Type B pancreatic cell (in vitro differentiated cells): ENCODE results near the gene WDR59. TPM values are rescaled to one million over a fixed set of nuclear protein-coding genes. Genes with fewer than 3 reads are reported as not detected.
A peak's percentile ranks its signal among the peaks of the same experiment; 100 is the strongest.
"Not testable (repeated sequence)": the region's sequence is repeated elsewhere in the genome, so short reads cannot be mapped to it uniquely, and the experiment has no call there.

Source experiments
- DNase-seq: peaks from one replicate; pipeline ENCODE4 v3.0.0; 2021; ENCODE audit warnings: mixed read lengths; ENCODE audit not compliant: unreplicated experiment; ENCODE audit errors: extremely low spot score
- H3K27ac Mint-ChIP-seq: 2 replicates; pipeline ENCODE4 v1.8.0; 2021; ENCODE audit warnings: mild to moderate bottlenecking, mixed read lengths
- H3K27me3 Mint-ChIP-seq: 2 replicates; pipeline ENCODE4 v1.8.0; 2021; ENCODE audit warnings: mixed read lengths
- H3K36me3 Mint-ChIP-seq: 2 replicates; pipeline ENCODE4 v1.8.0; 2021; ENCODE audit warnings: mixed read lengths
- H3K4me1 Mint-ChIP-seq: one replicate; pipeline ENCODE4 v1.8.0; 2021; ENCODE audit warnings: mixed read lengths; ENCODE audit not compliant: unreplicated experiment
- H3K4me3 Mint-ChIP-seq: 2 replicates; pipeline ENCODE4 v1.8.0; 2021; ENCODE audit warnings: mild to moderate bottlenecking, mixed read lengths
- H3K9me3 Mint-ChIP-seq: 2 replicates; pipeline ENCODE4 v1.8.0; 2021; ENCODE audit warnings: mixed read lengths
- total RNA-seq: library from RNA; stranded (reverse); gene quantifications from 2 replicates; pipeline ENCODE4 v1.2.1, GENCODE V29; 2021; ENCODE audit warnings: low replicate concordance
- TF ChIP-seq, protein P1 (sequence below): fragments of 200-600 bp; sonication (generic); conservative IDR thresholded peaks from 2 replicates; pipeline ENCODE4 v1.5.0; 2021; ENCODE audit warnings: antibody characterized with exemption, mild to moderate bottlenecking

WDR59 gene
- total RNA-seq, 1 donor from 2014 or later = 88.9 TPM

DNA sequence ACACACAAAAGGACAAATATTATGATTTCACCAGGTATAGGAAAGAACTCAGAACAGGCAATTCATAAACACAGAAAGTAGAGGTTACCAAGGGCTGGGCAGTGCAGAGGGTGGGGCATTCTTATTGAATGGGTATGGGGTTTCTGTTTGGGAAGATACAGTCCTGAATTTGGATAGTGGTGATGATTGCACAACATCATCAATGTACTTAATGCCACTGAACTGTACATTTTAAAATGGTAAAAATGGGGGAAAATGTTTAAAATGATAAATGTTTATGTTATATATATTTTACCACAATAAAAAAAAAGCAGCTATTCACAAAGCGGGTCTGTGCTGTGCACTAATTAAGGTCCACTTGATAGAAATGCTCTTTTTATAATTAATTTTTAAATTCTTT lies 137.7 kb downstream of the WDR59 start:
- H3K4me1 Mint-ChIP-seq = no peaks in the 10 kb centered on the region
- H3K36me3 Mint-ChIP-seq = no peaks in the 10 kb centered on the region
- no peak overlapping the region for H3K27ac Mint-ChIP-seq
- TF ChIP-seq, protein P1, sequence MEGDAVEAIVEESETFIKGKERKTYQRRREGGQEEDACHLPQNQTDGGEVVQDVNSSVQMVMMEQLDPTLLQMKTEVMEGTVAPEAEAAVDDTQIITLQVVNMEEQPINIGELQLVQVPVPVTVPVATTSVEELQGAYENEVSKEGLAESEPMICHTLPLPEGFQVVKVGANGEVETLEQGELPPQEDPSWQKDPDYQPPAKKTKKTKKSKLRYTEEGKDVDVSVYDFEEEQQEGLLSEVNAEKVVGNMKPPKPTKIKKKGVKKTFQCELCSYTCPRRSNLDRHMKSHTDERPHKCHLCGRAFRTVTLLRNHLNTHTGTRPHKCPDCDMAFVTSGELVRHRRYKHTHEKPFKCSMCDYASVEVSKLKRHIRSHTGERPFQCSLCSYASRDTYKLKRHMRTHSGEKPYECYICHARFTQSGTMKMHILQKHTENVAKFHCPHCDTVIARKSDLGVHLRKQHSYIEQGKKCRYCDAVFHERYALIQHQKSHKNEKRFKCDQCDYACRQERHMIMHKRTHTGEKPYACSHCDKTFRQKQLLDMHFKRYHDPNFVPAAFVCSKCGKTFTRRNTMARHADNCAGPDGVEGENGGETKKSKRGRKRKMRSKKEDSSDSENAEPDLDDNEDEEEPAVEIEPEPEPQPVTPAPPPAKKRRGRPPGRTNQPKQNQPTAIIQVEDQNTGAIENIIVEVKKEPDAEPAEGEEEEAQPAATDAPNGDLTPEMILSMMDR = no peak
- no peaks in the 10 kb centered on the region for H3K9me3 Mint-ChIP-seq
- no peak overlapping the region for H3K4me3 Mint-ChIP-seq
- peaks cover 4% of the 10 kb centered on the region for H3K27me3 Mint-ChIP-seq
- no peak for DNase-seq

DNA sequence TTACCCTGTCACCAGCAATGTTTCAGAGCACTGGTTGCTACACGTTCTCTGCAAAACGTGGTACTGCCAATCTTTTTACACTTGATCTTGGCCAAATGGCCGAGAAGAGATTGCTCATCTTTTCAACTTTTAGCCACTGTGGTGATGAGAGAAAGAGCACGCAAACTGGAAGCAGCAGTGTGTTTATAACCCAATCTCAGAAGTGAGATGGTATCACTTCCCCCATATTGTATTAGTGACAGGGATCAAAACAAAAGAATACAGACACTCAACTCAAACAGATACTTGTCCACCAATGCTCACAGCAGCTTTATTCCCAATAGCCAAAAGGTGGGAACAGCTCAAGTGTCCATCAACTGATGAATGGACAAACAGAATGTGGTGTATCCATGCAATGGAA lies 138.2 kb downstream of the WDR59 start:
- H3K9me3 Mint-ChIP-seq = no peaks in the 10 kb centered on the region
- no peaks in the 10 kb centered on the region for H3K36me3 Mint-ChIP-seq
- no peak overlapping the region for H3K27ac Mint-ChIP-seq
- no peak for DNase-seq
- peaks cover 4% of the 10 kb centered on the region for H3K27me3 Mint-ChIP-seq
- H3K4me1 Mint-ChIP-seq = no peaks in the 10 kb centered on the region
- no peak overlapping the region for H3K4me3 Mint-ChIP-seq
- TF ChIP-seq, protein P1 = no peak

DNA sequence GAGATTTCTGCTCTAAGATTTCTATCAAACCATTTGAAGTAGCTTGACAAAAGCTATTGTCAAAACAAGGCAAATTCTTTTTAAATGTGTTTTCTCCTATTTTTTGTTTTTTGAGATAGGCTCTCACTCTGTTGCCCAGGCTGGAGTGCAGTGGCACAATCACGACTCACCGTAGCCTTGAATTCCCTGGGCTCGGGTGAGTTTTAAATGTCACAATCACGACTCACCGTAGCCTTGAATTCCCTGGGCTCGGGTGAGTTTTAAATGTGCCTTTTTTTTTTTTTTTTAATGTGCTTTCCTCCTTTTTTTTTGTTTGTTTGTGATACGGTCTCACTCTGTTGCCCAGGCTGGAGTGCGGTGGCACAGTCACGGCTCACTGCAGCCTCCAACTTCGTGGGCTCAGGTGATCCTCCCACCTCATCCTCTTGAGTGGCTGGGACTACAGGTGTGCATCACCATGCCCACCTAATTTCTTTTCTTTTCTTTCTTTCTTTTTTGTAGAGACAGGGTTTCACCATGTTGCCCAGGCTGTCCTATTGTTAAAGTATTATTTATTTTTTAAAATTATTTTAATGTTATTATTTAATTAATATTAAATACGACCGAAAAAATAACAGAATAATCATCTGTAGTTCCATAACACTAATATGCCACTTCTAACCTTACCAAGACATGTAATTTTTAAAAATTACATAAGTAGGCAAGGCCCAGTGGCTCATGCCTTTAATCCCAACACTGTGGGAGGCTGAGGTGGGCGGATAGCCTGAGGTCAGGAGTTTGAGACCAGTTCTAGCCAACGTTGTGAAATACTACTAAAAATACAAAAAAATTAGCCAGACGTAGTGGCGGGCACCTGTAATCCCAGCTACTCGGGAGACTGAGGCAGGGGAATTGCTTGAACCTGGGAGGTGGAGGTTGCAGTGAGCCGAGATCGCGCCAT lies 140.6 kb downstream of the WDR59 start:
- no peak for DNase-seq
- no peaks in the 10 kb centered on the region for H3K9me3 Mint-ChIP-seq
- peaks cover 4% of the 10 kb centered on the region for H3K27me3 Mint-ChIP-seq
- H3K27ac Mint-ChIP-seq = peak overlapping the region; percentile 63
- H3K36me3 Mint-ChIP-seq = no peaks in the 10 kb centered on the region
- no peaks in the 10 kb centered on the region for H3K4me1 Mint-ChIP-seq
- no peak overlapping the region for H3K4me3 Mint-ChIP-seq
- TF ChIP-seq, protein P1 = no peak

DNA sequence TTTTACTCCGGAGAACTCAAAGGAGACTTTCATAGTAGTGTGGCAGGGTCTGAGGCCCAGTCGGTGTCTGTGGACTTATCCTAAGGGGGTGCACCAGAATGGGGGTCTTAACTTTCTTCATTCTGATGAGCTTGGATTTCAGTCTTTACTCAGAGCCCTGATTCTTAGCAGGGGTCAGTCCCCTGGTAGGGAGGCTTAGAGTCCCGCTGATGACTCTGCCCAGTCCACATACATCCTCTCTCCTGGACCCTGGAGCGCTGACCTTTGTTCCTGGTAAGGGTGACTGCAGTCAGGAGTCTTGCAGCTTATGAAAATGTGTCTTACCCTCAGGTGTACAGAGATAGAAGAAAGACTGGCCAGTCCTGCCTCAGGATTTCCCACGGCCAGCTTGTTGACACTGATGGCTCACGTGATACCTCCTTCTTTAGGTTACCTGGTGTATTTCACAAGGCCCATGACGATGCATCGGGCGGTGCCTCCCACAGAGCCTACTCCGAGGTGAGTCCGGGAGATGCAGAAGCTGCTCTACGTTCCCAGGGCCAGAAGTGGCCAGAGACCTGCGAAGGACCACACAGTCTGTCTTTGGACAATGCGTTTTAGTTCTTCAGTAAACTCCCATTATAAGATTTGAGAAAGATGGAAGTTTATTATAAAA lies 141.4 kb downstream of the WDR59 start:
- H3K4me1 Mint-ChIP-seq, H3K36me3 Mint-ChIP-seq, H3K4me3 Mint-ChIP-seq, H3K9me3 Mint-ChIP-seq, DNase-seq, H3K27me3 Mint-ChIP-seq: not testable (repeated sequence)
- peak overlapping the region; percentile 63 for H3K27ac Mint-ChIP-seq

- Mint-ChIP-seq H3K36me3 (no peaks in the 10 kb centered on the region), H3K27me3 (peaks cover 4% of the 10 kb centered on the region), H3K4me1 (no peaks in the 10 kb centered on the region), H3K9me3 (no peaks in the 10 kb centered on the region), H3K27ac (peak overlapping the region; percentile 68), H3K4me3 (no peak overlapping the region)
- DNase-seq = no peak
- TF ChIP-seq, protein P1 = no peak
Measured at GRCh38 chr16:74842413-74842812, 142.5 kb downstream of the WDR59 start.

DNA sequence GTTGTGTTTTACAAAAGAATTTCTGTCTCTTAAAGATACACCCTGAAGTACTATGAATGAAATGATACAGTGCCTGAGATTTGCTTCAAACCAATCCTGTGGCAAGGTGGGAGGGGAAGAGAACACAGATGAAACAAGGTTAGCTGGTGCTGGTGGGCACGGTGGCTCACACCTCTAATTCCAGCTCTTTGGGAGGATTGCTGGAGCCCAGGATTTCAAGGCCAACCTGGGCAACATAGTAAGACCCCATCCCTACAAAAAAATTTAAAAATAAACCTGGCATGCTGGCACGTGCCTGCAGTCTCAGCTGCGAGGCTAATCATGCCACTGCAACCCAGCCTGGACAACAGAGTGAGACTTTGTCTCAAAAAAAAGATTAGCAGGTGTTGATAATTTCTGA lies 143.0 kb downstream of the WDR59 start:
- Mint-ChIP-seq H3K27me3 (peaks cover 2% of the 10 kb centered on the region), H3K9me3 (no peaks in the 10 kb centered on the region), H3K36me3 (no peaks in the 10 kb centered on the region), H3K4me3 (no peak overlapping the region), H3K27ac (no peak overlapping the region), H3K4me1 (no peaks in the 10 kb centered on the region)
- no peak for DNase-seq
- TF ChIP-seq, protein P1 = no peak
